GM18861 (cell line): ENCODE measurements around the gene TENM3.

Experiments used
- ATAC-seq: cut with Tn5 transposase; IDR thresholded peaks from one replicate; pipeline ENCODE4 v1.9.1; 2021; ENCODE audit not compliant: unreplicated experiment

The TENM3 gene

GRCh38 chr4:182286035-182286434 lies 42.8 kb downstream of the TENM3 start:
- ATAC-seq, result no peak

- no peak for ATAC-seq
Measured at GRCh38 chr4:182286931-182287330, 43.7 kb downstream of the TENM3 start.

- no peak for ATAC-seq
Measured at GRCh38 chr4:182288534-182288933, 45.3 kb downstream of the TENM3 start.

DNA sequence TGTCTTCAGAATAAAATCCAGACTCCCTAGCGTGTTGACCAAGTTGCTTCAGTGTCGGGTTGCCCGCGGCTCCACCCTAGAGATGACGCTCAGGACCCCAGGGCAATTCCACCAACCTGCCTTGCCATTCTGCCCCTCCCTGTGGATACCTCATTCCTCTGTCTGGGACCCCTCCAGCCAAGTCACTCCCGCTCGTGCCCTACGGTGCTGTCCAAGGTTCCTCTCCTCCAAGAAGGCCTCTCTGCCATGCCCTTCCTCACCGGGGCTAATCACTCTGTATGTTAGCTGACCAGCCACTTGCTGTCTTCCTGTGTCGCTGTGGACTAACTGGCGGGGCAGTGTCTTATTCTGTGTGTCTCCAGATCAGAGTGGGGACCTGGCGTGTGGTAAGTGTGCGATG lies 46.6 kb downstream of the TENM3 start:
- ATAC-seq, result no peak

DNA sequence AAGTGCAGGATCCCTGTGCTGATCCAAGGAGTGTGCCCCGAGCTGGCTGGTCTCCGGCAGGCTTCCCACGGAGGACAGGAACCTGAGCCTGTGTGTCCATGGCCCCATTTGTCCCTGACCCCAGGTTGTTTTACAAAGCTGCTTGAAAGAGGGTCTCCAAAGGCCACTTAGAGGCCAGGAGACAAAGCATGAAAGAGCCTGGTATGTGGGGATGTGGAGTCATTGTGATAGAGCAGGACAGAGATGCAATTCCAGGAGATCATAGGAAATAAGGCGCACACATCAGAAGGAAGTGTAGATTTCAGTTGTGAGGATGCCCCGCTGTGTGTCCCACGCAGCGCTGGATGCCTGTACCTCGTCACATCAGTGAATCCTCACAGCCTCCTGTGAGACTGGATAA lies 48.0 kb downstream of the TENM3 start:
- no peak for ATAC-seq

DNA sequence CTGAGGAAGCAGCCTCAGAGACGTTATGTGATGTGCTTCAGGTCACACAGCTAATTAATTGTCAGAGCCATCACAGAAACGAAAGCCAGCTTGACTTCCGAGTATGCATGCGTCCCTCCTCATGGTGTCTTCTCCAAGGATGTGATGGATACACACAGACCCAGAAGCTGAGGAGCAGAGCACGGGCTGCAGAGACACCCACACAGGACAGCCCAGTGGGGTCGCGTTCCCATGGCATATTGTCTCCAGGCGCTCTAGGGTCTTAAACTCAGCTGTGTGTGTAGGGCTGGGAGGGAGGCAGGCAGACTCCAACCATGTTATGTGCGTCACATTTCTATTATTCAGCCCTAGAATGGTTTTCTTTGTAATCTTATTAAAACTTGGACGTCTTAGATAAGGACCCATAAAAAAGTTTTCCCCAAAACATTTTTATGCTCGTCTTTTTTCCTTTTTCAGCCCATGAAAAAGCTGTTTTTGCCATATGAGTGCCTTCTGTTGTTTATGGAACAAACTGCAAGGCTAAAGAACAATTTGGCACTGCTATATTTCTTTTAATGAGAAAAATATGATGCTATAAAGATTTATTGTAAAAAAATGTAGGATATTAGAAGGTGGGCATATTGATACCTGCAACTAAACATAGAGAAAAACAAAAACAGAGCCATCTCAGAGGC lies 48.5 kb downstream of the TENM3 start:
- no peak for ATAC-seq

DNA sequence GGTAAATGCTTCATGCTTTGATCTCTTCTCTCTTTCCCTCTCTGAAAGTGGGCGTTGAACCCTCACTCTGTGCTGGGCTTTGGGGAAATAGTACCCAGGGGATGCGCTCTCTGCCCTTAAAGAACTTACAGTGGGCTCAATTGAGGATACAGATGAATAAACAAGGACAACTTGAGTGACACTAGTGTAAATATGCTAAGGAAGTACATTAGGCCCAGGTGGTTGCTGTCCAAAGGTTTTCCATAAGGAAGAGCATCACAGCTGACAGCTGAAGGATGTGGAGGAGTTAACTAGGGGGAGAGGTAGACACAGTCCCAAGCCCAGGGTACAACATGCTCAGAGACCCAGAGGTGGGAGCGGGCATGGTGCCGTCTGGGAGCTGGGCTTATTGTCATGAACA lies 49.4 kb downstream of the TENM3 start:
- no peak for ATAC-seq

- ATAC-seq, result no peak
Measured at GRCh38 chr4:182293691-182294255, 50.6 kb downstream of the TENM3 start.

GRCh38 chr4:182294451-182294850 lies 51.2 kb downstream of the TENM3 start:
- ATAC-seq, result no peak

GRCh38 chr4:182297659-182298058 lies 54.5 kb downstream of the TENM3 start:
- ATAC-seq, result no peak

DNA sequence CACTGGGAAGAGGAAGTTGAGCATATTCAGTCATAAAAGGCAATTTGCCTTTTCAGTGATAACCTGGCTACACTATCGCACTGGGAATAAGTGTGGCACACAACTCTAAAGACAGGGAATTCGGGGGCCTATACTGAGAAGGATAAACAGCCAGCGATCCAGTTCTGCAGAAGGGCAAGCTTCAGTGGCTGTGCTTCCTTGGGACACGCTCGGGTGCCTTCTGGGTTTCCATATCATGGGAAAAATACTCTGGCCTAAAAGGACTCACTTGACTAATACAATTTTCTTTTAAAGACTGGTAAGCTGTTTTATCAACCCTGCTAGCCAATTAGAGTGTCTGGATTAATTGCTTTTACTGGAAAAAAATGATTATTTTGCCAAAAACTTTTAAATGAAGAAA lies 58.5 kb downstream of the TENM3 start:
- no peak for ATAC-seq

DNA sequence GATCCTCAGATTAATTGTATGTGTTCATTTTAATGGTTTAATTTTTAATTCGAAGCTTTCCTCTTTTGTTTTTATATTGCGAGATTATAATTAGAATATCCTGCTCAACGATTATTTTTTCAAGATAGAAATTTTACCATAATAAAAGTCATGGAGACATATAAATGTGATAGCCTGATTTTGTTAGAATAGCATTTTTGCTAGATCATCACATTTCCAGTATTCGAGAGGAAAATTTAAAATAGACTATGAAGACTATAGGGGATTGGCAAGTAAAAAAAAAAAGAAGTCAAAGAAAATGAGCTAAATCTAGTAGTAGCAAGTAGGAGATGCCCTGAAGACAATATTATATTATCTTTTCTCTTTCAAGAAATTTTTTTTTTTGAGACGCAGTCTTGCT lies 60.6 kb downstream of the TENM3 start:
- no peak for ATAC-seq

DNA sequence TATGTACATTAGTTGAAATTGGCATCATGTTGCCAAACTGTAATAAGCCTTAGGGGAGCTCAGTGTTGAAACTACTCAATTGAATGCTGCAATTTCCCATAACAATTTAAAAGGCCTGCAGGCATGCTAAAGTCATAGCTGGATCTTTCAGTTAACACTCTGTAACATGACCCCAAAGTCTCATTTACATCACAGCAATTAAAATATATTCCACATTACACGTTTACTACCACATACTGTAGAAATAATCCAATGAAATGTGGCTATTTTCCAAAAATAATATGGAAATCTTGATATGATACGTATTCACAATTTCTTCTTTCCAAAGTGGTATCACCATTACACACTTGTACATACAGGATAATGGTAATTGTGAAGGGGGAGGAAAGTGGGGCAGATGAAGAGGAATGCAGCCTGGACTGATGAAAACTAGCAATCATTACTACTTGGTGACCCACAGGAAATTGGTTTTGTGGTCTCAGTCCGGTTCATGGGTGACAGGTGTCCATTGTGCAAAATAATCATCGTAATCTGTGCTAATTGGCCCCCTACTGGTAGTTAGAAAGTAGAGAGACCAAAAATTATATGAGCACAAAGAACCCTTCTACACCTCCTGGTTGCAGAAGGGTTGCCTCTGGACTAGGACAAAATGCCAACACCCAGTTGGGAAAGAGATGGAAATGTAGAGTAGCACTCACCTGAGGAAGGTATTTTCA lies 63.7 kb downstream of the TENM3 start:
- no peak for ATAC-seq

GRCh38 chr4:182307746-182308145 lies 64.5 kb downstream of the TENM3 start:
- ATAC-seq, result no peak

DNA sequence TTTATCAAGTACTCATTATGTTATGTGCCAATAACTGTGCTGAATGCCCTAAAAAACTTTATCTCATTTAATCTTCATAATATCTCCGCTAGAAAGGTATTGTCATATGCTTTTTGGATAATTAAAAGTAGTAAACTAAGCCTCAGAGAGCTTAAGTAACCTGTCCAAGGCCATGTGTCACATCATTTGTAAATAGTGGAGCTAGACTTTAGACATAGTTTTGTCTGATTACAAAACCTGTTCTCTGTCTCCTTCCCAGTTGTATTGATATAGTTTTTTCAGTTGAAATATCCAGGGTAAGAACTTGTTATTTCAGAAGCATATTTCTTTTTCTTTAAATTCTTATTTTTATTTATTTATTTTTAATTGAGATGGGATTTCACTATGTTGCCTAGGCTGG lies 66.7 kb downstream of the TENM3 start:
- no peak for ATAC-seq

DNA sequence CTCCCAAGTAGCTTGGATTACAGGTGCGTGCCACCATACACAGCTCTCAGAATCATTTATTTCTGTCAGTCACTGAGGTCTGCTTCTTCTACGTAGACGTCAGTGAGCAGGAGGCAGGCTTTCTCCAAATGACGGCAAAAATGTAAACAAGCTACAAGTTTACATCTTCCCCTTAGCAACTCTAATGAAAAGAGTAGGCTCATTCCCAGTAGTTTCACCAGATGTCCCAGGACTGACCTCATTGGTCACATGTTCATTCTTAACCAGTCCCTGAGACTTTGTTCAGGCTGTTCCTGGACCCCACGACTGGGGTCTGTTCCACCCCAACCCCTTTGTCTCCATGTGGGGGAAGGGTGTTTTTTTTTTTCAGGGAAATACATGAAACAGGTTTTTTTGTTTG lies 67.1 kb downstream of the TENM3 start:
- ATAC-seq, result no peak

- no peak for ATAC-seq
Measured at GRCh38 chr4:182310962-182311361, 67.8 kb downstream of the TENM3 start.

- ATAC-seq, result no peak
Measured at GRCh38 chr4:182314537-182314936, 71.3 kb downstream of the TENM3 start.

GRCh38 chr4:182318256-182318655 lies 75.1 kb downstream of the TENM3 start:
- ATAC-seq, result no peak

- ATAC-seq, result no peak
Measured at GRCh38 chr4:182320092-182320491, 76.9 kb downstream of the TENM3 start.

DNA sequence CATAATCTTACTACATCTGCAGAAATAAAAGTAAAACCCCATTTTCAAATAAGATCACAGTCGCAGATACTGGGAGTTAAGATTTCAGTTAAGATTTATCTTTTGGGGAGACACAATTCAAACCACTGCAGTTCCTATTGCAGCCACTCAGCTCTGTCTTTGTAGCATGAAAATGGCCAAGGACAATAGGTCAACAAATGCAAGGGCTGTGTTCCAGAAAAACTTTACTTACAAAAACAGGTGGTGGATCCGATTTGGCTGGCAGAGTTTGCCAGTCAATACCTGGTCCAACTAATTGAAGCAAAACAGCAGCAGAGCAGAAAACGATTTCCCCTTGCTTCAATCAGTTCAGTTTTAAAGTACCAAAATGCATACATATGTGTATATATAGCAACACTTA lies 77.4 kb downstream of the TENM3 start:
- ATAC-seq, result no peak

GRCh38 chr4:182324282-182324681 lies 81.1 kb downstream of the TENM3 start:
- no peak for ATAC-seq

- ATAC-seq, result no peak
Measured at GRCh38 chr4:182325397-182325796, 82.2 kb downstream of the TENM3 start.
